WERI-Rb-1 (cell line): ENCODE results near the gene CUEDC2.

Source experiments
- DNase-seq: peaks from one replicate; pipeline ENCODE4 v3.0.0-alpha.2; 2020
- H3K27ac ChIP-seq: fragments of 250-450 bp; sonication (Bioruptor Pico); 2 replicates; pipeline ENCODE4 v1.5.1; 2020; ENCODE audit warnings: mild to moderate bottlenecking, moderate library complexity
- H3K27me3 ChIP-seq: fragments of 250-450 bp; sonication (Bioruptor Pico); 2 replicates; pipeline ENCODE4 v1.5.1; 2021; ENCODE audit warnings: mild to moderate bottlenecking, low read depth, moderate library complexity; ENCODE audit not compliant: insufficient read depth, severe bottlenecking
- H3K36me3 ChIP-seq: fragments of 250-450 bp; sonication (Bioruptor Pico); 2 replicates; pipeline ENCODE4 v1.5.1; 2020; ENCODE audit warnings: mild to moderate bottlenecking, moderate library complexity
- H3K4me3 ChIP-seq: 2 replicates; pipeline ENCODE4 v1.5.1; 2011; ENCODE audit warnings: low read depth, mild to moderate bottlenecking, control low read depth, low read length
- H3K9me3 ChIP-seq: fragments of 250-450 bp; sonication (Bioruptor Pico); 2 replicates; pipeline ENCODE4 v1.5.1; 2021; ENCODE audit warnings: mild to moderate bottlenecking, moderate library complexity; ENCODE audit not compliant: severe bottlenecking
- CTCF ChIP-seq: IDR thresholded peaks from 2 replicates; pipeline ENCODE4 v1.5.1; 2011; ENCODE audit warnings: low read depth, mild to moderate bottlenecking, control low read depth, inconsistent platforms, low read length

The CUEDC2 gene

GRCh38 chr10:102397222-102398171, 34.9 kb downstream of the CUEDC2 start:
- Histone ChIP-seq H3K4me3 (no peak overlapping the region), H3K9me3 (no peaks in the 10 kb centered on the region), H3K27ac (no peak overlapping the region), H3K27me3 (no peaks in the 10 kb centered on the region), H3K36me3 (peaks cover 31% of the 10 kb centered on the region)
- no peak for DNase-seq
- no peak for TF ChIP-seq CTCF

- Histone ChIP-seq H3K36me3 (peaks cover 26% of the 10 kb centered on the region), H3K9me3 (no peaks in the 10 kb centered on the region), H3K4me3 (no peak overlapping the region), H3K27me3 (no peaks in the 10 kb centered on the region), H3K27ac (no peak overlapping the region)
- TF ChIP-seq CTCF, result no peak
- DNase-seq, result no peak
These were observed 35.6 kb downstream of the CUEDC2 start for GRCh38 chr10:102396730-102397151.

- H3K4me3 ChIP-seq, result peak overlapping the region; percentile 71
- H3K27ac ChIP-seq, result no peak overlapping the region
- no peaks in the 10 kb centered on the region for H3K9me3 ChIP-seq
- no peak for DNase-seq
- peaks cover 22% of the 10 kb centered on the region for H3K36me3 ChIP-seq
- TF ChIP-seq CTCF, result no peak
- H3K27me3 ChIP-seq, result no peaks in the 10 kb centered on the region
These were observed 36.1 kb downstream of the CUEDC2 start for GRCh38 chr10:102396317-102396650.

GRCh38 chr10:102395400-102396316, 36.7 kb downstream of the CUEDC2 start, which contains the start of gene NFKB2:
Gene NFKB2, plus strand, starts transcription at chr10:102395705. Its CDS starts 255 bp downstream, at chr10:102395960.
- Histone ChIP-seq H3K27me3 (no peaks in the 10 kb centered on the region), H3K36me3 (peaks cover 15% of the 10 kb centered on the region), H3K4me3 (peak within 1 kb of the TSS; percentile 71), H3K9me3 (no peaks in the 10 kb centered on the region), H3K27ac (peak within 1 kb of the TSS; percentile 46)
- DNase-seq, result peak; percentile 81
- TF ChIP-seq CTCF, result no peak

- peak overlapping the region; percentile 46 for H3K27ac ChIP-seq
- DNase-seq, result no peak
- peaks cover 10% of the 10 kb centered on the region; the same call in 1 of the 2 replicates for H3K36me3 ChIP-seq
- H3K9me3 ChIP-seq, result no peaks in the 10 kb centered on the region
- H3K4me3 ChIP-seq, result peak overlapping the region; percentile 71
- H3K27me3 ChIP-seq, result no peaks in the 10 kb centered on the region
- no peak for TF ChIP-seq CTCF
These were observed 37.5 kb downstream of the CUEDC2 start for GRCh38 chr10:102394801-102395399.
